GM23248 (cell line): ENCODE data around the gene GALNT18.

Experiments
- EZH2 ChIP-seq: fragments of 200-600 bp; sonication (generic); IDR thresholded peaks from 2 replicates; pipeline ENCODE4 v1.6.1; 2018; ENCODE audit warnings: antibody characterized with exemption, mild to moderate bottlenecking; ENCODE audit not compliant: insufficient read depth, poor library complexity, severe bottlenecking
- EZH2phosphoT487 ChIP-seq: fragments of 200-600 bp; sonication (generic); IDR thresholded peaks from 2 replicates; pipeline ENCODE4 v1.6.1; 2018; ENCODE audit warnings: antibody characterized with exemption, moderate library complexity, mild to moderate bottlenecking, low read depth; ENCODE audit not compliant: insufficient read depth

DNA sequence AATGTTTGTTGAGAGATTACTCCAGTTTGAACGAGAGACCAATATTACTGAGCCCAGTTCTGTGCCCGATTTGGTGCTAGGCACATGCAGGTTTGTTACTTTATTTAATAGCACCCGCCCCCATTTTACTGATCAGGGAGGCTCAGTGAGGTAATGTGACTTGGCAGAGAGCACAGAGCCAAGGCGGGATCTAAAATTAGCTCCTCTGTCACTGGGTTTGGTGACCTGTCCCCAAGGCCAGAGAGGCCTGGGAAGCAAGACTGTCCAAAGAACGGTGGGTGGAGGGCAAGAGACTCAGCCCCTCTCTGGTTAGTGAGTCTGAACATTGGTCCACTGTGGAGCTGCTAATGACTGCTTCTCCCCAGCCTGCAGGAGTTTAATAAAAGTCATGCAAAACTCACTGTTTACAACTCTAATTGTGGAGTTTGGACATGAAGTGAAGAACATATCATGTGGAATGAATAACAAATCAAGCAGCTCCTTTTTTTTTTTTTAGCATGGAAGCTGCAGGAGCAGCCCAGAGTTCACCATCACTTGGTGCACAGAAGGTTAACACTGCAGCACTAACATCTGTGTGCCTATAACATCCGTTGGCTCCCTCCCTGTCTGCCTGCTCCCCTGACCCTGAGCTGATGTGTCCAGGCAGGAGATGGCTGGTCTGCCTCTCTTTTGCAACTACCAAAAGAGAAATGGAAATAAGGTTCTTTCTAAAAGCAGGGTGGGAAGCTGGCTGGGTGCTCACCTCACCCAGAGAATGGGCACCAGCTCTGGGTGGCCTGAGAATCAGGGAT lies 307.7 kb downstream of the GALNT18 start:
- no peak for TF ChIP-seq EZH2phosphoT487
- no peak for TF ChIP-seq EZH2
